IMR-90 (cell line): ENCODE measurements around the gene NUP205.

Source experiments
- BHLHE40 ChIP-seq: fragments of 150-350 bp; IDR thresholded peaks from 2 replicates; pipeline ENCODE4 v1.6.1; 2016; ENCODE audit warnings: mild to moderate bottlenecking, low read depth, low read length
- CEBPB ChIP-seq: IDR thresholded peaks from 2 replicates; pipeline ENCODE4 v1.6.1; 2012; ENCODE audit warnings: low read depth, low read length, improper control_type of control experiment
- CHD1 ChIP-seq: IDR thresholded peaks from 2 replicates; pipeline ENCODE4 v1.6.1; 2012; ENCODE audit warnings: low read depth, low read length, improper control_type of control experiment
- FOS ChIP-seq: fragments of 150-350 bp; IDR thresholded peaks from 2 replicates; pipeline ENCODE4 v1.6.1; 2016; ENCODE audit warnings: low read depth, low read length
- MAFK ChIP-seq: IDR thresholded peaks from 2 replicates; pipeline ENCODE4 v1.6.1; 2012; ENCODE audit warnings: low read depth, low read length, improper control_type of control experiment
- MAZ ChIP-seq: IDR thresholded peaks from 2 replicates; pipeline ENCODE4 v1.6.1; 2012; ENCODE audit warnings: low read depth, mild to moderate bottlenecking, low read length, improper control_type of control experiment, moderate library complexity, borderline replicate concordance
- MXI1 ChIP-seq: IDR thresholded peaks from 2 replicates; pipeline ENCODE4 v1.6.1; 2012; ENCODE audit warnings: low read depth, mild to moderate bottlenecking, low read length, moderate library complexity, borderline replicate concordance
- POLR2A ChIP-seq: IDR thresholded peaks from 2 replicates; pipeline ENCODE4 v1.6.1; 2012; ENCODE audit warnings: mild to moderate bottlenecking, low read depth, low read length
- RAD21 ChIP-seq: IDR thresholded peaks from 2 replicates; pipeline ENCODE4 v1.6.1; 2012; ENCODE audit warnings: low read length, improper control_type of control experiment
- RCOR1 ChIP-seq: IDR thresholded peaks from 2 replicates; pipeline ENCODE4 v1.6.1; 2012; ENCODE audit warnings: mild to moderate bottlenecking, low read length, improper control_type of control experiment; ENCODE audit not compliant: insufficient replicate concordance
- RFX5 ChIP-seq: IDR thresholded peaks from 2 replicates; pipeline ENCODE4 v1.8.0; 2012; ENCODE audit warnings: low read depth, mild to moderate bottlenecking, low read length, moderate library complexity
- SMC3 ChIP-seq: fragments of 150-350 bp; IDR thresholded peaks from 2 replicates; pipeline ENCODE4 v1.6.1; 2016; ENCODE audit warnings: low read depth, mild to moderate bottlenecking, antibody characterized with exemption, low read length, moderate library complexity
- TF ChIP-seq, protein P1 (sequence below): conservative IDR thresholded peaks from 2 replicates; pipeline ENCODE4 v1.5.1; 2012; ENCODE audit warnings: mild to moderate bottlenecking, low read depth, low read length, improper control_type of control experiment
- TF ChIP-seq, protein P2 (sequence below): fragments of 150-350 bp; IDR thresholded peaks from 2 replicates; pipeline ENCODE4 v1.6.1; 2017; ENCODE audit warnings: mild to moderate bottlenecking, antibody characterized with exemption, low read length, low read depth

DNA sequence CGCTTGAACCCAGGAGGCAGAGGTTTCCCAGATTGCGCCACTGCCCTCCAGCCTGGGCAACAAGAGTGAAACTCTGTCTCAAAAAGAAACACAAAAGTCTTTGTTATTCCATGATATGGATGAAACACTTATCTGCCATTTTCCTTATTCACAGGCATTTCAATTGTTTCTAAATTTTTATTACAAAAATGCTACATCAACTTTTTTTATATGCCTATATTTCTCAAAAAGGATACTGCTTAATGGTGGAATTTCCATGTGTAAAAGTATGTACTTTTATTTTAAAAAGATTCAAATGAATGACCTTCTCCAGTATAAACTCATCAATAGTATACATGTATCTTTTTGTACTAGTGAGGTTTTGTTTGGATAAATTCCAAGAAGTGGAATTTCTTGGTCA, 62.7 kb downstream of the NUP205 start:
- TF ChIP-seq, protein P1, sequence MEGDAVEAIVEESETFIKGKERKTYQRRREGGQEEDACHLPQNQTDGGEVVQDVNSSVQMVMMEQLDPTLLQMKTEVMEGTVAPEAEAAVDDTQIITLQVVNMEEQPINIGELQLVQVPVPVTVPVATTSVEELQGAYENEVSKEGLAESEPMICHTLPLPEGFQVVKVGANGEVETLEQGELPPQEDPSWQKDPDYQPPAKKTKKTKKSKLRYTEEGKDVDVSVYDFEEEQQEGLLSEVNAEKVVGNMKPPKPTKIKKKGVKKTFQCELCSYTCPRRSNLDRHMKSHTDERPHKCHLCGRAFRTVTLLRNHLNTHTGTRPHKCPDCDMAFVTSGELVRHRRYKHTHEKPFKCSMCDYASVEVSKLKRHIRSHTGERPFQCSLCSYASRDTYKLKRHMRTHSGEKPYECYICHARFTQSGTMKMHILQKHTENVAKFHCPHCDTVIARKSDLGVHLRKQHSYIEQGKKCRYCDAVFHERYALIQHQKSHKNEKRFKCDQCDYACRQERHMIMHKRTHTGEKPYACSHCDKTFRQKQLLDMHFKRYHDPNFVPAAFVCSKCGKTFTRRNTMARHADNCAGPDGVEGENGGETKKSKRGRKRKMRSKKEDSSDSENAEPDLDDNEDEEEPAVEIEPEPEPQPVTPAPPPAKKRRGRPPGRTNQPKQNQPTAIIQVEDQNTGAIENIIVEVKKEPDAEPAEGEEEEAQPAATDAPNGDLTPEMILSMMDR = no peak
- TF ChIP-seq POLR2A (no peak), MXI1 (no peak), RAD21 (no peak), SMC3 (no peak), FOS (no peak), CEBPB (no peak), MAFK (no peak), RCOR1 (no peak), MAZ (no peak), BHLHE40 (no peak), CHD1 (no peak), RFX5 (no peak)
- TF ChIP-seq, protein P2, sequence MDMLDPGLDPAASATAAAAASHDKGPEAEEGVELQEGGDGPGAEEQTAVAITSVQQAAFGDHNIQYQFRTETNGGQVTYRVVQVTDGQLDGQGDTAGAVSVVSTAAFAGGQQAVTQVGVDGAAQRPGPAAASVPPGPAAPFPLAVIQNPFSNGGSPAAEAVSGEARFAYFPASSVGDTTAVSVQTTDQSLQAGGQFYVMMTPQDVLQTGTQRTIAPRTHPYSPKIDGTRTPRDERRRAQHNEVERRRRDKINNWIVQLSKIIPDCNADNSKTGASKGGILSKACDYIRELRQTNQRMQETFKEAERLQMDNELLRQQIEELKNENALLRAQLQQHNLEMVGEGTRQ = no peak
